ENCODE data around the gene PLA2G4E. TPM values are rescaled to one million over a fixed set of nuclear protein-coding genes. Genes with fewer than 3 reads are reported as not detected.

PLA2G4E gene
- total and polyA plus RNA-seq, 2 of the 13 experiments (the other 11 are each of a cell fraction or from before 2014, with no cell fraction given), result not detected

DNA sequence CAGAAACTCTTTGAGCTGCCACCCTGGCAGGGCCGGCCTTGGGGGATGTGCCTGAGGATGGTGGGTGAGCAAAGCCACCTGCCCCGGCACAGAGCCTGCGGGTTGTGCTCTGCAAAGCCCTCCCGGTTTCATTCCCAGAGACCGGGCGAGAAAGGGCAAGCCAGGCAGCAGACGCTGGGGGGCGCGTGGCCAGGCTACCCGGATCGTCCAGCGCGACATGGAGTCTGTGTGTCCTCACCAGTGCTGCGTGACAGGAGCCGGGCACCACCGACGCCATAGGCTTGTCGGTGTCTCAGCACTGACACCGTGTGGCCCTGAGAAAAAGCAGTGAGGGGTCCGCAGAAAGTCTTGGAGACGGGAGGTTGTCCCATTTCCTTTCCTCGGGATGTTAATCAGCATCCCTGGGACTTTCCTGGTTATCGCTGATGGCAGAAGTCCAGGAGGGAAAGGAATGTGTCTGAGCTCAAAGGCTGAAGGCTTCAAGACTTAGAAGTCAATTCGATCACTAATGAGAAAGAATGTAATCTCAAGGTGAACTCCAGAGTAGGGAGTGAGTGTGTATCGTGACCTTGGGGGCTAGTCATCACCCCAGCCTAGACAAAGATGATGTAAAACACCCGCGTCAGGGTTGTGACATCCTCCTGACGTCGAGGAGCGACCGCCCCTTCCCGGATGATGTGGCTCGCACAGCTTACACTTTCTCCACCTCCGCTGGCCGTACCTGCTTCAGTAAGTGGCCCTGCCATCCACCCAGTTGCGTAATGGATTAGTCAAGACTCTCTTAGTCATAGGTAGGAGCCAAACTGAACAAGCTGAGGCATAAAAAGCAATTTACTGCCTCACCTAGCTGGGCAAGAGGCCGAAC, 36.3 kb upstream of the PLA2G4E start (continued):
- TF ChIP-seq, protein P1, sequence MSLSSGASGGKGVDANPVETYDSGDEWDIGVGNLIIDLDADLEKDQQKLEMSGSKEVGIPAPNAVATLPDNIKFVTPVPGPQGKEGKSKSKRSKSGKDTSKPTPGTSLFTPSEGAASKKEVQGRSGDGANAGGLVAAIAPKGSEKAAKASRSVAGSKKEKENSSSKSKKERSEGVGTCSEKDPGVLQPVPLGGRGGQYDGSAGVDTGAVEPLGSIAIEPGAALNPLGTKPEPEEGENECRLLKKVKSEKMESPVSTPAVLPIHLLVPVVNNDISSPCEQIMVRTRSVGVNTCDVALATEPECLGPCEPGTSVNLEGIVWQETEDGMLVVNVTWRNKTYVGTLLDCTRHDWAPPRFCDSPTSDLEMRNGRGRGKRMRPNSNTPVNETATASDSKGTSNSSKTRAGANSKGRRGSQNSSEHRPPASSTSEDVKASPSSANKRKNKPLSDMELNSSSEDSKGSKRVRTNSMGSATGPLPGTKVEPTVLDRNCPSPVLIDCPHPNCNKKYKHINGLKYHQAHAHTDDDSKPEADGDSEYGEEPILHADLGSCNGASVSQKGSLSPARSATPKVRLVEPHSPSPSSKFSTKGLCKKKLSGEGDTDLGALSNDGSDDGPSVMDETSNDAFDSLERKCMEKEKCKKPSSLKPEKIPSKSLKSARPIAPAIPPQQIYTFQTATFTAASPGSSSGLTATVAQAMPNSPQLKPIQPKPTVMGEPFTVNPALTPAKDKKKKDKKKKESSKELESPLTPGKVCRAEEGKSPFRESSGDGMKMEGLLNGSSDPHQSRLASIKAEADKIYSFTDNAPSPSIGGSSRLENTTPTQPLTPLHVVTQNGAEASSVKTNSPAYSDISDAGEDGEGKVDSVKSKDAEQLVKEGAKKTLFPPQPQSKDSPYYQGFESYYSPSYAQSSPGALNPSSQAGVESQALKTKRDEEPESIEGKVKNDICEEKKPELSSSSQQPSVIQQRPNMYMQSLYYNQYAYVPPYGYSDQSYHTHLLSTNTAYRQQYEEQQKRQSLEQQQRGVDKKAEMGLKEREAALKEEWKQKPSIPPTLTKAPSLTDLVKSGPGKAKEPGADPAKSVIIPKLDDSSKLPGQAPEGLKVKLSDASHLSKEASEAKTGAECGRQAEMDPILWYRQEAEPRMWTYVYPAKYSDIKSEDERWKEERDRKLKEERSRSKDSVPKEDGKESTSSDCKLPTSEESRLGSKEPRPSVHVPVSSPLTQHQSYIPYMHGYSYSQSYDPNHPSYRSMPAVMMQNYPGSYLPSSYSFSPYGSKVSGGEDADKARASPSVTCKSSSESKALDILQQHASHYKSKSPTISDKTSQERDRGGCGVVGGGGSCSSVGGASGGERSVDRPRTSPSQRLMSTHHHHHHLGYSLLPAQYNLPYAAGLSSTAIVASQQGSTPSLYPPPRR (CRISPR knock-in tag; IDR thresholded peaks at IDR 0.05; ENCODE audit: borderline replicate concordance), result no peak
- TF ChIP-seq ZNF569 (CRISPR knock-in tag; IDR thresholded peaks at IDR 0.05; ENCODE audit: borderline replicate concordance) (no peak), HOXD1 (CRISPR knock-in tag; IDR thresholded peaks at IDR 0.05) (no peak), NBN (conservative IDR thresholded peaks at IDR 0.05) (no peak), LCORL (IDR thresholded peaks at IDR 0.05) (no peak), LCORL (CRISPR knock-in tag; IDR thresholded peaks at IDR 0.05) (no peak), NRL (CRISPR knock-in tag; IDR thresholded peaks at IDR 0.05; ENCODE audit: borderline replicate concordance) (no peak; the same call in 1 of the 2 replicates), ZNF678 (CRISPR knock-in tag; IDR thresholded peaks at IDR 0.05) (no peak), HDAC1 (CRISPR knock-in tag; IDR thresholded peaks at IDR 0.05) (peak; percentile 39; the same call in 1 of the 2 replicates)
- TF ChIP-seq, protein P2, sequence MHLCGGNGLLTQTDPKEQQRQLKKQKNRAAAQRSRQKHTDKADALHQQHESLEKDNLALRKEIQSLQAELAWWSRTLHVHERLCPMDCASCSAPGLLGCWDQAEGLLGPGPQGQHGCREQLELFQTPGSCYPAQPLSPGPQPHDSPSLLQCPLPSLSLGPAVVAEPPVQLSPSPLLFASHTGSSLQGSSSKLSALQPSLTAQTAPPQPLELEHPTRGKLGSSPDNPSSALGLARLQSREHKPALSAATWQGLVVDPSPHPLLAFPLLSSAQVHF (CRISPR knock-in tag; IDR thresholded peaks at IDR 0.05), result no peak
- TF ChIP-seq, protein P3, sequence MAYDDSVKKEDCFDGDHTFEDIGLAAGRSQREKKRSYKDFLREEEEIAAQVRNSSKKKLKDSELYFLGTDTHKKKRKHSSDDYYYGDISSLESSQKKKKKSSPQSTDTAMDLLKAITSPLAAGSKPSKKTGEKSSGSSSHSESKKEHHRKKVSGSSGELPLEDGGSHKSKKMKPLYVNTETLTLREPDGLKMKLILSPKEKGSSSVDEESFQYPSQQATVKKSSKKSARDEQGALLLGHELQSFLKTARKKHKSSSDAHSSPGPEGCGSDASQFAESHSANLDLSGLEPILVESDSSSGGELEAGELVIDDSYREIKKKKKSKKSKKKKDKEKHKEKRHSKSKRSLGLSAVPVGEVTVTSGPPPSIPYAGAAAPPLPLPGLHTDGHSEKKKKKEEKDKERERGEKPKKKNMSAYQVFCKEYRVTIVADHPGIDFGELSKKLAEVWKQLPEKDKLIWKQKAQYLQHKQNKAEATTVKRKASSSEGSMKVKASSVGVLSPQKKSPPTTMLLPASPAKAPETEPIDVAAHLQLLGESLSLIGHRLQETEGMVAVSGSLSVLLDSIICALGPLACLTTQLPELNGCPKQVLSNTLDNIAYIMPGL (CRISPR knock-in tag; IDR thresholded peaks at IDR 0.05; ENCODE audit: borderline replicate concordance in 1 of 2, low read depth in 1 of 2), result peak; percentile 67 to 90
- TF ChIP-seq, protein P4, sequence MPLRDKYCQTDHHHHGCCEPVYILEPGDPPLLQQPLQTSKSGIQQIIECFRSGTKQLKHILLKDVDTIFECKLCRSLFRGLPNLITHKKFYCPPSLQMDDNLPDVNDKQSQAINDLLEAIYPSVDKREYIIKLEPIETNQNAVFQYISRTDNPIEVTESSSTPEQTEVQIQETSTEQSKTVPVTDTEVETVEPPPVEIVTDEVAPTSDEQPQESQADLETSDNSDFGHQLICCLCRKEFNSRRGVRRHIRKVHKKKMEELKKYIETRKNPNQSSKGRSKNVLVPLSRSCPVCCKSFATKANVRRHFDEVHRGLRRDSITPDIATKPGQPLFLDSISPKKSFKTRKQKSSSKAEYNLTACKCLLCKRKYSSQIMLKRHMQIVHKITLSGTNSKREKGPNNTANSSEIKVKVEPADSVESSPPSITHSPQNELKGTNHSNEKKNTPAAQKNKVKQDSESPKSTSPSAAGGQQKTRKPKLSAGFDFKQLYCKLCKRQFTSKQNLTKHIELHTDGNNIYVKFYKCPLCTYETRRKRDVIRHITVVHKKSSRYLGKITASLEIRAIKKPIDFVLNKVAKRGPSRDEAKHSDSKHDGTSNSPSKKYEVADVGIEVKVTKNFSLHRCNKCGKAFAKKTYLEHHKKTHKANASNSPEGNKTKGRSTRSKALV (CRISPR knock-in tag; IDR thresholded peaks at IDR 0.05), result no peak
- TF ChIP-seq, protein P5, sequence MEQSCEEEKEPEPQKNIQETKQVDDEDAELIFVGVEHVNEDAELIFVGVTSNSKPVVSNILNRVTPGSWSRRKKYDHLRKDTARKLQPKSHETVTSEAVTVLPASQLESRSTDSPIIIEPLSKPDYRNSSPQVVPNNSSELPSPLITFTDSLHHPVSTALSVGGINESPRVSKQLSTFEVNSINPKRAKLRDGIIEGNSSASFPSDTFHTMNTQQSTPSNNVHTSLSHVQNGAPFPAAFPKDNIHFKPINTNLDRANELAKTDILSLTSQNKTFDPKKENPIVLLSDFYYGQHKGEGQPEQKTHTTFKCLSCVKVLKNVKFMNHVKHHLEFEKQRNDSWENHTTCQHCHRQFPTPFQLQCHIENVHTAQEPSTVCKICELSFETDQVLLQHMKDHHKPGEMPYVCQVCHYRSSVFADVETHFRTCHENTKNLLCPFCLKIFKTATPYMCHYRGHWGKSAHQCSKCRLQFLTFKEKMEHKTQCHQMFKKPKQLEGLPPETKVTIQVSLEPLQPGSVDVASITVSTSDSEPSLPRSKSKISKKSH (CRISPR knock-in tag; IDR thresholded peaks at IDR 0.05; ENCODE audit: borderline replicate concordance), result no peak
- TF ChIP-seq, protein P6, sequence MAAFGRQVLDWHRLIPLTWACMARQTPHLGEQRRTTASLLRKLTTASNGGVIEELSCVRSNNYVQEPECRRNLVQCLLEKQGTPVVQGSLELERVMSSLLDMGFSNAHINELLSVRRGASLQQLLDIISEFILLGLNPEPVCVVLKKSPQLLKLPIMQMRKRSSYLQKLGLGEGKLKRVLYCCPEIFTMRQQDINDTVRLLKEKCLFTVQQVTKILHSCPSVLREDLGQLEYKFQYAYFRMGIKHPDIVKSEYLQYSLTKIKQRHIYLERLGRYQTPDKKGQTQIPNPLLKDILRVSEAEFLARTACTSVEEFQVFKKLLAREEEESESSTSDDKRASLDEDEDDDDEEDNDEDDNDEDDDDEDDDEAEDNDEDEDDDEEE (CRISPR knock-in tag; IDR thresholded peaks at IDR 0.05), result no peak

Measured in HepG2 (cell line).